Measurements from ENCODE around the gene FASN.

GRCh38 chr17:82146663-82147654 is 48.9 kb upstream of the FASN start:
- TF ChIP-seq CTCF (IDR thresholded peaks at IDR 0.05) (no peak), POLR2A (IDR thresholded peaks at IDR 0.05) (no peak)

Data from right lobe of liver (tissue), 4 donors.